Skeletal muscle tissue (tissue), 4 donors: ENCODE results near the gene RAB3B. TPM values are rescaled to one million over a fixed set of nuclear protein-coding genes. Genes with fewer than 3 reads are reported as not detected.

Experiments used
- H3K27ac ChIP-seq: one replicate; pipeline ENCODE4 v1.7.0; 2013; ENCODE audit warnings: mild to moderate bottlenecking, low read depth, low read length, inconsistent platforms
- H3K27me3 ChIP-seq, 3 donors: one replicate each; pipeline ENCODE4 v1.7.0; 2013; ENCODE audit warnings: low read length in 3 of 3; ENCODE audit not compliant: control insufficient read depth in 3 of 3, insufficient read depth in 3 of 3
- H3K36me3 ChIP-seq, 3 donors: one replicate each; pipeline ENCODE4 v1.7.0; 2013; ENCODE audit warnings: low read length in 3 of 3; ENCODE audit not compliant: control insufficient read depth in 3 of 3, insufficient read depth in 3 of 3
- H3K4me1 ChIP-seq, 3 donors: one replicate each; pipeline ENCODE4 v1.7.0; 2013; ENCODE audit warnings: low read length in 3 of 3, mild to moderate bottlenecking in 3 of 3; ENCODE audit not compliant: control insufficient read depth in 3 of 3, insufficient read depth in 3 of 3
- H3K4me3 ChIP-seq, 3 donors: one replicate each; pipeline ENCODE4 v1.7.0; 2013; ENCODE audit warnings: low read length in 3 of 3
- H3K9ac ChIP-seq, 3 donors: one replicate each; pipeline ENCODE4 v1.7.0; 2013; ENCODE audit warnings: low read length in 3 of 3, mild to moderate bottlenecking in 3 of 3, moderate library complexity in 2 of 3, low read depth in 1 of 3
- H3K9me3 ChIP-seq, 3 donors: one replicate each; pipeline ENCODE4 v1.7.0; 2013; ENCODE audit warnings: low read length in 3 of 3; ENCODE audit not compliant: control insufficient read depth in 3 of 3
- total RNA-seq: library from RNA; depleted of rRNA; stranded (reverse); fragments of >200 nt; gene quantifications from one replicate; pipeline ENCODE4 v1.2.3, GENCODE V29; 2014
- donor health status: Osteomylitis.

Gene RAB3B
- total RNA-seq, 1 donor from 2014 or later, result under 0.01 TPM

GRCh38 chr1:51997974-51998382 is 7.5 kb upstream of the RAB3B start:
- Histone ChIP-seq H3K9ac (no peak overlapping the region), H3K27ac (no peak overlapping the region), H3K4me3 (no peak overlapping the region), H3K36me3 (no peaks in the 10 kb centered on the region), H3K9me3 (no peaks in the 10 kb centered on the region), H3K27me3 (peaks cover 6 to 10% (median 8%) of the 10 kb centered on the region in 3 donors), H3K4me1 (no peaks in the 10 kb centered on the region)

GRCh38 chr1:51989582-51990477 is 670 bp downstream of the RAB3B start:
- Histone ChIP-seq H3K4me3 (peak overlapping the region in 1 of 3 donors; percentile 31), H3K27me3 (peaks cover 31 to 41% (median 40%) of the 10 kb centered on the region in 3 donors), H3K9me3 (no peaks in the 10 kb centered on the region), H3K9ac (no peak overlapping the region), H3K27ac (no peak overlapping the region), H3K36me3 (no peaks in the 10 kb centered on the region), H3K4me1 (no peaks in the 10 kb centered on the region)

- H3K27me3 ChIP-seq, result peaks cover 28 to 41% (median 38%) of the 10 kb centered on the region in 3 donors
- H3K9ac ChIP-seq, result no peak overlapping the region
Measured at GRCh38 chr1:51988254-51988653, 2.2 kb downstream of the RAB3B start.

GRCh38 chr1:51986718-51987117 is 3.8 kb downstream of the RAB3B start:
- H3K27ac ChIP-seq, result no peak overlapping the region
- peaks cover 12 to 27% (median 24%) of the 10 kb centered on the region in 3 donors for H3K27me3 ChIP-seq
- H3K4me1 ChIP-seq, result no peaks in the 10 kb centered on the region
- H3K9ac ChIP-seq, result no peak overlapping the region
- no peaks in the 10 kb centered on the region for H3K36me3 ChIP-seq
- no peaks in the 10 kb centered on the region for H3K9me3 ChIP-seq
- no peak overlapping the region for H3K4me3 ChIP-seq

More at GRCh38 chr1:51988254-51988653, 2.2 kb downstream of the RAB3B start:
- Histone ChIP-seq H3K4me1 (no peaks in the 10 kb centered on the region), H3K27ac (no peak overlapping the region), H3K9me3 (no peaks in the 10 kb centered on the region), H3K36me3 (no peaks in the 10 kb centered on the region), H3K4me3 (no peak overlapping the region)

- H3K27me3 ChIP-seq, result peaks cover 0 to 3% (median 0%) of the 10 kb centered on the region in 3 donors
- no peak overlapping the region for H3K9ac ChIP-seq
- H3K9me3 ChIP-seq, result no peaks in the 10 kb centered on the region
- H3K4me3 ChIP-seq, result no peak overlapping the region
- no peaks in the 10 kb centered on the region for H3K36me3 ChIP-seq
- no peaks in the 10 kb centered on the region for H3K4me1 ChIP-seq
- no peak overlapping the region for H3K27ac ChIP-seq
Measured at GRCh38 chr1:51982161-51982560, 8.3 kb downstream of the RAB3B start.

- no peak overlapping the region for H3K27ac ChIP-seq
Measured at GRCh38 chr1:51981555-51981954, 8.9 kb downstream of the RAB3B start.

GRCh38 chr1:51978099-51978498 is 12.4 kb downstream of the RAB3B start:
- H3K4me1 ChIP-seq, result no peaks in the 10 kb centered on the region
- H3K9ac ChIP-seq, result no peak overlapping the region
- no peak overlapping the region for H3K27ac ChIP-seq
- H3K27me3 ChIP-seq, result no peaks in the 10 kb centered on the region
- no peaks in the 10 kb centered on the region for H3K36me3 ChIP-seq
- H3K9me3 ChIP-seq, result no peaks in the 10 kb centered on the region
- no peak overlapping the region for H3K4me3 ChIP-seq

More at GRCh38 chr1:51981555-51981954, 8.9 kb downstream of the RAB3B start:
- H3K4me1 ChIP-seq, result no peaks in the 10 kb centered on the region
- H3K4me3 ChIP-seq, result no peak overlapping the region
- H3K36me3 ChIP-seq, result no peaks in the 10 kb centered on the region
- H3K9ac ChIP-seq, result no peak overlapping the region
- H3K27me3 ChIP-seq, result peaks cover 0 to under 1% (median 0%) of the 10 kb centered on the region in 3 donors
- H3K9me3 ChIP-seq, result no peaks in the 10 kb centered on the region

GRCh38 chr1:51976846-51977602 is 13.5 kb downstream of the RAB3B start:
- Histone ChIP-seq H3K4me3 (no peak overlapping the region), H3K27me3 (no peaks in the 10 kb centered on the region), H3K36me3 (no peaks in the 10 kb centered on the region), H3K4me1 (no peaks in the 10 kb centered on the region), H3K27ac (no peak overlapping the region), H3K9me3 (no peaks in the 10 kb centered on the region), H3K9ac (no peak overlapping the region)

- Histone ChIP-seq H3K4me3 (no peak overlapping the region), H3K27me3 (no peaks in the 10 kb centered on the region), H3K9me3 (no peaks in the 10 kb centered on the region), H3K27ac (no peak overlapping the region), H3K9ac (no peak overlapping the region), H3K36me3 (no peaks in the 10 kb centered on the region), H3K4me1 (no peaks in the 10 kb centered on the region)
Measured at GRCh38 chr1:51973587-51974474, 16.7 kb downstream of the RAB3B start.
